Coronary artery (tissue), 2 donors: ENCODE data around the gene FLRT1.

ENCODE experiments used
- DNase-seq: peaks from one replicate; pipeline ENCODE4 v3.0.0-alpha.2; 2017; ENCODE audit warnings: low spot score
- H3K27ac ChIP-seq, 2 donors: fragments of 200-600 bp; sonication (generic); one replicate each; pipeline ENCODE4 v1.5.1; 2016 to 2019
- H3K4me3 ChIP-seq: fragments of 200-600 bp; sonication (generic); 2 replicates; pipeline ENCODE4 v1.5.1; 2016; ENCODE audit warnings: mild to moderate bottlenecking, moderate library complexity
- TF ChIP-seq, protein P1 (sequence below): fragments of 200-600 bp; sonication (generic); IDR thresholded peaks from one replicate; pipeline ENCODE4 v1.5.1; 2019; ENCODE audit warnings: antibody characterized with exemption

FLRT1 gene

GRCh38 chr11:64007160-64007628 is 28.5 kb upstream of the FLRT1 start:
- DNase-seq = no peak
- H3K4me3 ChIP-seq = peak overlapping the region; percentile 75
- peak overlapping the region in 1 of 2 donors; percentile 63 for H3K27ac ChIP-seq
- TF ChIP-seq, protein P1, sequence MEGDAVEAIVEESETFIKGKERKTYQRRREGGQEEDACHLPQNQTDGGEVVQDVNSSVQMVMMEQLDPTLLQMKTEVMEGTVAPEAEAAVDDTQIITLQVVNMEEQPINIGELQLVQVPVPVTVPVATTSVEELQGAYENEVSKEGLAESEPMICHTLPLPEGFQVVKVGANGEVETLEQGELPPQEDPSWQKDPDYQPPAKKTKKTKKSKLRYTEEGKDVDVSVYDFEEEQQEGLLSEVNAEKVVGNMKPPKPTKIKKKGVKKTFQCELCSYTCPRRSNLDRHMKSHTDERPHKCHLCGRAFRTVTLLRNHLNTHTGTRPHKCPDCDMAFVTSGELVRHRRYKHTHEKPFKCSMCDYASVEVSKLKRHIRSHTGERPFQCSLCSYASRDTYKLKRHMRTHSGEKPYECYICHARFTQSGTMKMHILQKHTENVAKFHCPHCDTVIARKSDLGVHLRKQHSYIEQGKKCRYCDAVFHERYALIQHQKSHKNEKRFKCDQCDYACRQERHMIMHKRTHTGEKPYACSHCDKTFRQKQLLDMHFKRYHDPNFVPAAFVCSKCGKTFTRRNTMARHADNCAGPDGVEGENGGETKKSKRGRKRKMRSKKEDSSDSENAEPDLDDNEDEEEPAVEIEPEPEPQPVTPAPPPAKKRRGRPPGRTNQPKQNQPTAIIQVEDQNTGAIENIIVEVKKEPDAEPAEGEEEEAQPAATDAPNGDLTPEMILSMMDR = no peak

GRCh38 chr11:64007629-64008282 is 28.0 kb upstream of the FLRT1 start:
- peak overlapping the region; percentile 75 for H3K4me3 ChIP-seq
- DNase-seq = no peak
- H3K27ac ChIP-seq = peak overlapping the region; percentile 13 to 63
- TF ChIP-seq, protein P1 = no peak

- H3K27ac ChIP-seq = peak overlapping the region in 1 of 2 donors; percentile 63
- TF ChIP-seq, protein P1 = no peak
- peak overlapping the region; percentile 75 for H3K4me3 ChIP-seq
- no peak for DNase-seq
Observed at GRCh38 chr11:64008283-64008913, 27.3 kb upstream of the FLRT1 start.

DNA sequence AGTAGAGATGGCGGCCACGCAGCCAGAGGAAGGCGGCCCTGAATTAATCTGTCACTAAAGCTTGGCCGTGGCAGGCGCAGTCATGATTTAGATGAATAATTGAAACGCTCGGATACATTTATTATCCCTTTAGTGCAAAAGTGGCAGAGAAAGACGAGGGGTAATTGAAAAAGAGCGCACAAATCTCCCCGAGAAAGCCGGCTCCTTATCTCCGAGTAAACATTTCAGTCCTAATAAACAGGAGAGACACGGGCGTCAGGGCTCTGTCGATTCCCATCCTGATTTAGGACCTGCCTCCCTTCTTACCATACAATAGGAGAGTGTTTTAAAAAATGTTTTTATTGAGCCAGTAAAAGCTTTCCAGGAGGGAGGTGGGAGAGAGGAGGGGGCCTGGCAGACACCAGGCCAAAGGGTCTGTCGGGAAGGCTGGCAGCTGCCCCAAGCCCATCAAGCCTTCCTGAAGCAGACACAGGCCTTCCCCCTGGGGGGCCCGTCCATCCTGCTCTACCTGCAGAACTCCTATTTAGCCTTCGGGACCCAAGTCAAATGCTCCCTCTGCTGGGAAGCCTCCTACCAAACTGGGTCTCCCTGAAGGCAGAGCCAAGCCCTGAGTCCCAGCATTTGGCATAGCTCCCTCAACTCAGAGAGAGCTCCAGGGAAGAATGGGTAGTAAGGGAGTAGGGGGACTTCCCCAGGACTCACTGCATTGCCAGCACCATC is 26.7 kb upstream of the FLRT1 start:
- Histone ChIP-seq H3K4me3 (no peak overlapping the region), H3K27ac (no peak overlapping the region)
- DNase-seq = no peak
- TF ChIP-seq, protein P1 = no peak

DNA sequence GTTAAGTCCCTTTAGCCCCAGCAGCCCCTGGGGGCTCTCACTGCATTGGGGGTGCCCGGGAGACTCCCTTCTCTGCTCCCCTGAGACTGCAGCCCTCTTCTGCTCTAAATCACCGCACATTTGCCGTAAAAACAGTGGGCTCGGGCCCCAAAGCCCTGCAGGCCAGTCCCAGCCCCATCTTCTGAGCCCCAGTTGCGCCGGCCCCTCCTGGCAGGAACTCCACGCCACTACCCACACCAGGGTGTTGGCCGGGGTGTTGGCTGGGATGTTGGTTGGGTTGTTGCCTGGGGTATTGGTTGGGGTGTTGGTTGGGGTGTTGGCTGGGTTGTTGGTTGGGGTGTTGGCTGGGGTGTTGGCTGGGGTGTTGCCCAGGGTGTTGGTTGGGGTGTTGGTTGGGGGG is 26.0 kb upstream of the FLRT1 start:
- TF ChIP-seq, protein P1 = no peak
- H3K27ac ChIP-seq = no peak overlapping the region
- no peak overlapping the region for H3K4me3 ChIP-seq
- DNase-seq = no peak

- TF ChIP-seq, protein P1 = no peak
- DNase-seq = no peak
- H3K4me3 ChIP-seq = no peak overlapping the region
- no peak overlapping the region for H3K27ac ChIP-seq
Observed at GRCh38 chr11:64010783-64011182, 24.9 kb upstream of the FLRT1 start.
